Progenitor cell of endocrine pancreas (in vitro differentiated cells): ENCODE data around the gene TRAF2. TPM values are rescaled to one million over a fixed set of nuclear protein-coding genes. Genes with fewer than 3 reads are reported as not detected.

ENCODE experiments used
- DNase-seq: peaks from one replicate; pipeline ENCODE4 v3.0.0; 2021; ENCODE audit warnings: low spot score; ENCODE audit not compliant: unreplicated experiment
- H3K27ac Mint-ChIP-seq: 2 replicates; pipeline ENCODE4 v1.8.0; 2021; ENCODE audit warnings: mild to moderate bottlenecking, moderate library complexity, mixed read lengths
- H3K27me3 Mint-ChIP-seq: 2 replicates; pipeline ENCODE4 v1.8.0; 2021; ENCODE audit warnings: mixed read lengths
- H3K36me3 Mint-ChIP-seq: 2 replicates; pipeline ENCODE4 v1.8.0; 2022; ENCODE audit warnings: mixed read lengths; ENCODE audit not compliant: insufficient read depth
- H3K4me1 Mint-ChIP-seq: 2 replicates; pipeline ENCODE4 v1.8.0; 2021; ENCODE audit warnings: low read depth, mixed read lengths
- H3K4me3 Mint-ChIP-seq: 2 replicates; pipeline ENCODE4 v1.8.0; 2021; ENCODE audit warnings: low read depth, mild to moderate bottlenecking, moderate library complexity, mixed read lengths
- H3K9me3 Mint-ChIP-seq: 2 replicates; pipeline ENCODE4 v1.8.0; 2021; ENCODE audit warnings: low read depth, mixed read lengths
- total RNA-seq: library from RNA; stranded (reverse); gene quantifications from 2 replicates; pipeline ENCODE4 v1.2.1, GENCODE V29; 2021
- TF ChIP-seq, protein P1 (sequence below): fragments of 200-600 bp; sonication (generic); IDR thresholded peaks from one replicate; pipeline ENCODE4 v1.5.0; 2021; ENCODE audit warnings: antibody characterized with exemption, mild to moderate bottlenecking; ENCODE audit not compliant: unreplicated experiment

The TRAF2 gene
- total RNA-seq, 1 donor from 2014 or later, result 23.4 TPM

- Mint-ChIP-seq H3K27ac (peak overlapping the region; percentile 94), H3K4me1 (peaks cover 3% of the 10 kb centered on the region), H3K27me3 (peaks cover 6% of the 10 kb centered on the region), H3K9me3 (no peaks in the 10 kb centered on the region), H3K4me3 (peak overlapping the region; percentile 93), H3K36me3 (peaks cover 2% of the 10 kb centered on the region)
- TF ChIP-seq, protein P1, sequence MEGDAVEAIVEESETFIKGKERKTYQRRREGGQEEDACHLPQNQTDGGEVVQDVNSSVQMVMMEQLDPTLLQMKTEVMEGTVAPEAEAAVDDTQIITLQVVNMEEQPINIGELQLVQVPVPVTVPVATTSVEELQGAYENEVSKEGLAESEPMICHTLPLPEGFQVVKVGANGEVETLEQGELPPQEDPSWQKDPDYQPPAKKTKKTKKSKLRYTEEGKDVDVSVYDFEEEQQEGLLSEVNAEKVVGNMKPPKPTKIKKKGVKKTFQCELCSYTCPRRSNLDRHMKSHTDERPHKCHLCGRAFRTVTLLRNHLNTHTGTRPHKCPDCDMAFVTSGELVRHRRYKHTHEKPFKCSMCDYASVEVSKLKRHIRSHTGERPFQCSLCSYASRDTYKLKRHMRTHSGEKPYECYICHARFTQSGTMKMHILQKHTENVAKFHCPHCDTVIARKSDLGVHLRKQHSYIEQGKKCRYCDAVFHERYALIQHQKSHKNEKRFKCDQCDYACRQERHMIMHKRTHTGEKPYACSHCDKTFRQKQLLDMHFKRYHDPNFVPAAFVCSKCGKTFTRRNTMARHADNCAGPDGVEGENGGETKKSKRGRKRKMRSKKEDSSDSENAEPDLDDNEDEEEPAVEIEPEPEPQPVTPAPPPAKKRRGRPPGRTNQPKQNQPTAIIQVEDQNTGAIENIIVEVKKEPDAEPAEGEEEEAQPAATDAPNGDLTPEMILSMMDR, result no peak
- DNase-seq, result no peak
These were observed 39.1 kb upstream of the TRAF2 start for GRCh38 chr9:136847088-136847825.

GRCh38 chr9:136847826-136848392, 38.4 kb upstream of the TRAF2 start:
- DNase-seq, result peak; percentile 53

GRCh38 chr9:136848393-136849037, 37.8 kb upstream of the TRAF2 start:
- TF ChIP-seq, protein P1, result no peak
- Mint-ChIP-seq H3K4me1 (peaks cover 3% of the 10 kb centered on the region), H3K4me3 (peak overlapping the region; percentile 93), H3K27ac (peak overlapping the region; percentile 91), H3K27me3 (peaks cover 6% of the 10 kb centered on the region), H3K9me3 (no peaks in the 10 kb centered on the region), H3K36me3 (peaks cover 2% of the 10 kb centered on the region)
- no peak for DNase-seq

More at GRCh38 chr9:136847826-136848392, 38.4 kb upstream of the TRAF2 start:
- Mint-ChIP-seq H3K27ac (peak overlapping the region; percentile 94), H3K36me3 (peaks cover 2% of the 10 kb centered on the region), H3K27me3 (peaks cover 6% of the 10 kb centered on the region), H3K4me3 (peak overlapping the region; percentile 93), H3K4me1 (peaks cover 3% of the 10 kb centered on the region), H3K9me3 (no peaks in the 10 kb centered on the region)
- TF ChIP-seq, protein P1, result no peak

DNA sequence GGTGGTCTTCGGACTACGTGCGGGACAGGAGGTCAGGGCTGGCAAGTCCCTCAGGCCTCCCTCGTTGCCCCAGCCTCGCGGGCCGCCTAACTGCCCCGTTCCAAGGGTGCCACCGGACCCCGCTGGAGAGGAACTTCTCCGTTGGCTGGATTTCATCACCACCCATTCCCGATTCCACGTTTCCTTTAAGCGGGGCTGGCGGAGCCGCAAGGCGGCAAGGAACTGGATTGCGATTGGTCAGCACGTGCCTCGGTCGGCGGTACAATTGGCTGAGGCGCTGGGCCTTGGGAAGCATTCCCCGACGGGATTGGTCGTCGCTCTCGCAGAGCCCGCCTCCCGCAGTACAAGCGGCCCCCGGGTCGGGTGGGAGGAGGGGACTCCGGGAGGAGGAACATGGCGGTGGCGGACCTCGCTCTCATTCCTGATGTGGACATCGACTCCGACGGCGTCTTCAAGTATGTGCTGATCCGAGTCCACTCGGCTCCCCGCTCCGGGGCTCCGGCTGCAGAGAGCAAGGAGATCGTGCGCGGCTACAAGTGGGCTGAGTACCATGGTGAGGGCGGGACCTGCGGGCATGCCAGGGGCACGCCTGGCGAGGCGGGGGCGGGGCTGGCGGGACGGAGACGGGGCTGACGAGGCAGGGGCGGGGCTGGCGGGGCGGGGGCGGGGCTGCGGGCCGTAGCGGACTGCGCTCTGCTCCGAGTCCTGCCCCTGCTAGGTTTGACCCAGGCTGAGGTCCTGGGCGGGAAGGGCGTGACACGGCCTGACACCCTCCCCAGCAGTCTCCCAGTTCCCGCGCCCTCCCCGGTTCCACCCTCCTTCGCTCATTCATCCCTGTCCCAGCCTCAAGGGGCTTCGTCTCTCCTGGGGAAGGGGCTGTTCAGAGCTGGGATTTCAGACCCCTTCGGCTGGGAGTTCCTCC, 37.0 kb upstream of the TRAF2 start, which contains the start of gene PHPT1:
TSS of gene PHPT1 (plus strand) at position 372 of the 922 bp plus-strand sequence. CDS start at position 394, 22 bp downstream.
- Mint-ChIP-seq H3K4me3 (peak within 1 kb of the TSS; percentile 93), H3K9me3 (no peaks in the 10 kb centered on the region), H3K4me1 (peaks cover 3% of the 10 kb centered on the region), H3K36me3 (peaks cover 2% of the 10 kb centered on the region), H3K27ac (peak within 1 kb of the TSS; percentile 96), H3K27me3 (peaks cover 6% of the 10 kb centered on the region)
- TF ChIP-seq, protein P1, result no peak
- peak; percentile 97 for DNase-seq
